ENCODE data around the gene EYA2. TPM values are rescaled to one million over a fixed set of nuclear protein-coding genes. Genes with fewer than 3 reads are reported as not detected.

Gene EYA2
- total RNA-seq, 1 donor from 2014 or later: 8.1 TPM

- H3K4me3 Mint-ChIP-seq: no peak overlapping the region
- H3K9me3 Mint-ChIP-seq: peaks cover under 1% of the 10 kb centered on the region
- TF ChIP-seq CTCF (conservative IDR thresholded peaks at IDR 0.05): no peak
- no peak for DNase-seq (ENCODE audit: extremely low spot score, unreplicated experiment)
- H3K27me3 Mint-ChIP-seq: peaks cover 18% of the 10 kb centered on the region
- no peak overlapping the region for H3K27ac Mint-ChIP-seq
- H3K4me1 Mint-ChIP-seq (ENCODE audit: unreplicated experiment): peaks cover 25% of the 10 kb centered on the region
- no peaks in the 10 kb centered on the region for H3K36me3 Mint-ChIP-seq
Measured at GRCh38 chr20:46995561-46996142, 101.0 kb downstream of the EYA2 start.

DNA sequence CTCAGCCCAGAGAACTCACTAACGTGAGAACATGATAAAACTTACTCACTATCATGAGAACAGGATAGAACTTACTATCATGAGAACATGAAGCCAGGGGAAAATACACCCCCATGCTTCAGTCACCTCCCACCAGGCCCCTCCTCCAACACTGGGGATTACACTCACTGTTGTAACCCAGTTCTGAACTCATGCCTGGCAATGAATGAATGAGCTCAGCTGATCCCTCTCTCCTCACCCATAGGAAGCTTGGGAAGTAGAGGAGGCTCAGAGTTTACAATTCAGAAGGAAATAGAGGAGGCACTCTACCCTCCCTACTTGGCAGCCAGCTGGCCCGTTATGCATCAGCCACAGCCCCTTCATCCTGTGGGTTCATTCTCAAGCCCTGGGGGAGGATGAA is 102.5 kb downstream of the EYA2 start:
- Mint-ChIP-seq H3K27ac (no peak overlapping the region), H3K27me3 (peaks cover 24% of the 10 kb centered on the region), H3K4me1 (ENCODE audit: unreplicated experiment) (peaks cover 17% of the 10 kb centered on the region), H3K4me3 (no peak overlapping the region), H3K9me3 (no peaks in the 10 kb centered on the region), H3K36me3 (no peaks in the 10 kb centered on the region)
- no peak for DNase-seq (ENCODE audit: extremely low spot score, unreplicated experiment)
- TF ChIP-seq CTCF (conservative IDR thresholded peaks at IDR 0.05): no peak

GRCh38 chr20:46998477-46999240 is 104.0 kb downstream of the EYA2 start:
- Mint-ChIP-seq H3K27me3 (peaks cover 19% of the 10 kb centered on the region), H3K4me1 (ENCODE audit: unreplicated experiment) (peaks cover 17% of the 10 kb centered on the region), H3K27ac (no peak overlapping the region), H3K36me3 (no peaks in the 10 kb centered on the region), H3K4me3 (no peak overlapping the region), H3K9me3 (no peaks in the 10 kb centered on the region)
- no peak for DNase-seq (ENCODE audit: extremely low spot score, unreplicated experiment)
- no peak for TF ChIP-seq CTCF (conservative IDR thresholded peaks at IDR 0.05)

- Mint-ChIP-seq H3K9me3 (peaks cover 7% of the 10 kb centered on the region), H3K27ac (no peak overlapping the region), H3K27me3 (peaks cover 19% of the 10 kb centered on the region), H3K4me1 (ENCODE audit: unreplicated experiment) (peaks cover 9% of the 10 kb centered on the region), H3K36me3 (no peaks in the 10 kb centered on the region), H3K4me3 (no peak overlapping the region)
- no peak for TF ChIP-seq CTCF (conservative IDR thresholded peaks at IDR 0.05)
- DNase-seq (ENCODE audit: extremely low spot score, unreplicated experiment): no peak
Measured at GRCh38 chr20:46999801-47000465, 105.3 kb downstream of the EYA2 start.

DNA sequence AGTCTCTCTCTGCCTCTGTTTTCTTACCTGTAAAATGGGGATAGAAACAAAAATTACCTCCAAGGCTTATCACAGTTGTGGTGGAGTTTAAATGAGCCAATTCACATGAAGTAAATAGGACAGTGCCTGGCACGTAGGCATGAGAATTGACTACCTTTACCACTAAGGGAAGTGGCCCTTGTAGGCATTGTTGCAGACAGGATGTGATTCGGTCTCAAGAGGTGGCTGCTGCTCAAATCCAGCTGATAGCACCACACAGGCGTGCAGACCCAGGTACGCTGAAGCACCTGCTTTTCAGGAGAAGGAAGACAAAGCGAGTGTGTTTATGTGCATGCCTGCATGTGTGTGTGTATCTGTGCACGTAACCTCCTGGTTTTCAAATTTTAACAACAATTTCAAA is 108.6 kb downstream of the EYA2 start:
- Mint-ChIP-seq H3K9me3 (peaks cover 7% of the 10 kb centered on the region), H3K36me3 (no peaks in the 10 kb centered on the region), H3K27ac (no peak overlapping the region), H3K4me1 (ENCODE audit: unreplicated experiment) (peaks cover 12% of the 10 kb centered on the region), H3K4me3 (no peak overlapping the region), H3K27me3 (peaks cover 13% of the 10 kb centered on the region)
- no peak for TF ChIP-seq CTCF (conservative IDR thresholded peaks at IDR 0.05)
- no peak for DNase-seq (ENCODE audit: extremely low spot score, unreplicated experiment)

All from type B pancreatic cell (in vitro differentiated cells).